Ascending aorta (tissue), 2 donors: ENCODE results near the gene EFNB2. TPM values are rescaled to one million over a fixed set of nuclear protein-coding genes. Genes with fewer than 3 reads are reported as not detected.
A peak's percentile ranks its signal among the peaks of the same experiment; 100 is the strongest.

Experiments
- DNase-seq, 2 donors: peaks; one replicate each; pipeline ENCODE4 v3.0.0-alpha.2; 2019; ENCODE audit warnings: low spot score in 2 of 2
- H3K27ac ChIP-seq, 2 donors: fragments of 200-600 bp; sonication (generic); one replicate each; pipeline ENCODE4 v1.5.1; 2016 to 2017; ENCODE audit warnings: mild to moderate bottlenecking in 1 of 2
- H3K27me3 ChIP-seq: fragments of 200-600 bp; sonication (generic); one replicate; pipeline ENCODE4 v1.5.1; 2017
- H3K36me3 ChIP-seq, 2 donors: fragments of 200-600 bp; sonication (generic); one replicate each; pipeline ENCODE4 v1.5.1; 2016
- H3K4me1 ChIP-seq, 2 donors: fragments of 200-600 bp; sonication (generic); one replicate each; pipeline ENCODE4 v1.5.1; 2016 to 2017; ENCODE audit warnings: mild to moderate bottlenecking in 1 of 2
- H3K4me3 ChIP-seq, 2 donors: fragments of 200-600 bp; sonication (generic); one replicate each; pipeline ENCODE4 v1.5.1; 2016 to 2017; ENCODE audit warnings: mild to moderate bottlenecking in 1 of 2
- H3K9me3 ChIP-seq, 2 donors: fragments of 200-600 bp; sonication (generic); one replicate each; pipeline ENCODE4 v1.5.1; 2016
- intact Hi-C: fragments of 100-400 bp; cut with DNase I; formaldehyde crosslinking; loops from one replicate; pipeline ENCODE4 v1.15.1; 2023
- total RNA-seq: library from RNA; depleted of rRNA; stranded (reverse); fragments of >200 nt; gene quantifications from one replicate; pipeline ENCODE4 v1.1.0, GENCODE V29; 2016
- TF ChIP-seq, protein P1 (sequence below), 3 experiments: fragments of 200-600 bp in 2 of 3; fragments of 450-650 bp in 1 of 3; sonication (generic) in 2 of 3; IDR thresholded peaks; one replicate each; pipeline ENCODE4 v1.5.1; 2016 to 2019; ENCODE audit warnings: antibody characterized with exemption in 3 of 3, mild to moderate bottlenecking in 1 of 3, moderate library complexity in 1 of 3

Gene EFNB2
- total RNA-seq, 1 donor from 2014 or later, result 38.0 TPM

- Histone ChIP-seq H3K4me1 (peaks cover 10 to 33% of the 10 kb centered on the region in 2 donors), H3K27ac (peak overlapping the region; percentile 66)
These were observed 27.7 kb downstream of the EFNB2 start for GRCh38 chr13:106507560-106508274.

GRCh38 chr13:106506286-106506685, 29.2 kb downstream of the EFNB2 start:
- TF ChIP-seq, protein P1, sequence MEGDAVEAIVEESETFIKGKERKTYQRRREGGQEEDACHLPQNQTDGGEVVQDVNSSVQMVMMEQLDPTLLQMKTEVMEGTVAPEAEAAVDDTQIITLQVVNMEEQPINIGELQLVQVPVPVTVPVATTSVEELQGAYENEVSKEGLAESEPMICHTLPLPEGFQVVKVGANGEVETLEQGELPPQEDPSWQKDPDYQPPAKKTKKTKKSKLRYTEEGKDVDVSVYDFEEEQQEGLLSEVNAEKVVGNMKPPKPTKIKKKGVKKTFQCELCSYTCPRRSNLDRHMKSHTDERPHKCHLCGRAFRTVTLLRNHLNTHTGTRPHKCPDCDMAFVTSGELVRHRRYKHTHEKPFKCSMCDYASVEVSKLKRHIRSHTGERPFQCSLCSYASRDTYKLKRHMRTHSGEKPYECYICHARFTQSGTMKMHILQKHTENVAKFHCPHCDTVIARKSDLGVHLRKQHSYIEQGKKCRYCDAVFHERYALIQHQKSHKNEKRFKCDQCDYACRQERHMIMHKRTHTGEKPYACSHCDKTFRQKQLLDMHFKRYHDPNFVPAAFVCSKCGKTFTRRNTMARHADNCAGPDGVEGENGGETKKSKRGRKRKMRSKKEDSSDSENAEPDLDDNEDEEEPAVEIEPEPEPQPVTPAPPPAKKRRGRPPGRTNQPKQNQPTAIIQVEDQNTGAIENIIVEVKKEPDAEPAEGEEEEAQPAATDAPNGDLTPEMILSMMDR (IDR thresholded peaks at IDR 0.05), result no peak
- Histone ChIP-seq H3K27me3 (no peaks in the 10 kb centered on the region), H3K9me3 (no peaks in the 10 kb centered on the region), H3K4me3 (no peak overlapping the region), H3K4me1 (peaks cover 10 to 33% of the 10 kb centered on the region in 2 donors), H3K27ac (peak overlapping the region; percentile 26 to 66), H3K36me3 (peaks cover 0 to 12% of the 10 kb centered on the region in 2 donors)
- no peak for DNase-seq
- intact Hi-C loops, result loop anchor here (10.0 kb wide), 1 partner anchor 131 kb away; no protein-coding TSS in a partner anchor

More at GRCh38 chr13:106507560-106508274, 27.7 kb downstream of the EFNB2 start:
- Histone ChIP-seq H3K4me3 (peak overlapping the region; percentile 27 to 33), H3K36me3 (peaks cover 0 to 17% of the 10 kb centered on the region in 2 donors), H3K27me3 (no peaks in the 10 kb centered on the region), H3K9me3 (no peaks in the 10 kb centered on the region)
- intact Hi-C loops, result loop anchor here (10.0 kb wide), 1 partner anchor 133 kb away; no protein-coding TSS in a partner anchor
- TF ChIP-seq, protein P1 (IDR thresholded peaks at IDR 0.05), result no peak
- DNase-seq, result no peak

- H3K27ac ChIP-seq, result peak overlapping the region; percentile 40 to 66
- peaks cover 10 to 33% of the 10 kb centered on the region in 2 donors for H3K4me1 ChIP-seq
- H3K27me3 ChIP-seq, result no peaks in the 10 kb centered on the region
- no peaks in the 10 kb centered on the region for H3K9me3 ChIP-seq
- TF ChIP-seq, protein P1 (IDR thresholded peaks at IDR 0.05), result no peak
- intact Hi-C loops, result loop anchor here (10.0 kb wide), 1 partner anchor 131 kb away; no protein-coding TSS in a partner anchor
- peaks cover 0 to 7% of the 10 kb centered on the region in 2 donors for H3K36me3 ChIP-seq
- no peak overlapping the region for H3K4me3 ChIP-seq
- no peak for DNase-seq
These were observed 29.7 kb downstream of the EFNB2 start for GRCh38 chr13:106505732-106506131.

DNA sequence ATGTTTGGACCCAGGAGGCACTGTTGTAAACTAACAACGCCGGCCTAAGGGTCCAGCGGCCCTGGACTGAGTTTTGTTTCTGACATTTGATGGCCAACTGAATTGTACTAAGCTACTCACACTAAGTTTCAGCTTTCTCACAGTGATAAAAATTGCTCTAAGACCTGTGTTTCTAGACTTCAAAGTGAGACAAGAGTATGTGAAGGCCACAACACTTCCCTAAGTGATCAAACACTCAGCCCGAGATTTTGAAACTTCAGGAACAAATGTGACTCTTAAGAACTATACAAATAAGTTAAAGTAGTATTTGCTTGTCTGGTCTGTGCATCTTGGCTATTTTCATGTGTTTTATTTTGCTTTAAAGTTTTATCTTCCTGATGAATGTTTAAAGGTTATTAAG, 30.2 kb downstream of the EFNB2 start:
- Histone ChIP-seq H3K4me1 (peaks cover 10 to 33% of the 10 kb centered on the region in 2 donors), H3K9me3 (no peaks in the 10 kb centered on the region), H3K27me3 (no peaks in the 10 kb centered on the region), H3K4me3 (no peak overlapping the region), H3K36me3 (peaks cover 0 to 3% of the 10 kb centered on the region in 2 donors), H3K27ac (peak overlapping the region; percentile 40 to 66)
- intact Hi-C loops, result loop anchor here (10.0 kb wide), 1 partner anchor 130 kb away; no protein-coding TSS in a partner anchor
- no peak for DNase-seq
- TF ChIP-seq, protein P1 (IDR thresholded peaks at IDR 0.05), result no peak

DNA sequence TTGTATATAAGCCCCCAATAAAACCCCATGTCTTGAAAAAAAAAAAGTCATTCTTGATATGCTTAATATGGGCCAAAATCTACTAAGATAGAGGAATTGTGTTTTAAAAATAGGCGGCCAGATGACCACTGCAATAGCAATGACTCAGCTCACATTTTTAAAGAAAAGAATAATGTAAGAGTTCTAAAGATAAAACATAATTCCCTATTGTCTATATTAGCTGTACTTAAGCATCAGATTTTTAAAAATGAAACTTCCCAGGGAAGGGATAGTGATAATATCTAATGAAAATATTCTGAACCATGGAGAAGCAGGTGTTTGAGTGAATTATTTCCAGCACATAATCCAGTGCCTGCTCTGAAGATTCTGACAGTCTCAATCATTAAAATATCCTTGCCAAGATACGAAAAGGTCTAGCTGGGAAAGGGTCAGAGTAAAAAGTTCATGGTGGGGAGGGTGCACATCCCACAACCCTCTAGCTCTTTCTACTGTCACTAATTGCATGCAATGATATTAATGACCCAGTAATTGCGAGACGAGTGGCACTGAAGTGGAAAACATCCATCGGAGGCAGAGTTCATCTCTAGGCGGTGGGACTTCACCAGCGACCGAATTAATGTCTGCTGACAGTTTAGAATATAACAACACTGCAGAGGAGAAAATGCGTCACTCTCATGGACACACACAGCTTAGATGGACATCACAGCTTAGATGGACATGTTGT, 31.6 kb downstream of the EFNB2 start:
- Histone ChIP-seq H3K27ac (peak overlapping the region; percentile 58 to 68), H3K4me3 (peak overlapping the region in 1 of 2 donors; percentile 34), H3K27me3 (no peaks in the 10 kb centered on the region), H3K4me1 (peaks cover 10 to 37% of the 10 kb centered on the region in 2 donors), H3K36me3 (no peaks in the 10 kb centered on the region), H3K9me3 (no peaks in the 10 kb centered on the region)
- intact Hi-C loops, result loop anchor here (10.0 kb wide), 1 partner anchor 129 kb away; no protein-coding TSS in a partner anchor
- DNase-seq, result no peak
- TF ChIP-seq, protein P1 (IDR thresholded peaks at IDR 0.05), result no peak
